ENCODE data around the gene POLR2L.

The POLR2L gene
- 37.1 to 52.2 reads per million in 2 experiments for total RNA-seq

DNA sequence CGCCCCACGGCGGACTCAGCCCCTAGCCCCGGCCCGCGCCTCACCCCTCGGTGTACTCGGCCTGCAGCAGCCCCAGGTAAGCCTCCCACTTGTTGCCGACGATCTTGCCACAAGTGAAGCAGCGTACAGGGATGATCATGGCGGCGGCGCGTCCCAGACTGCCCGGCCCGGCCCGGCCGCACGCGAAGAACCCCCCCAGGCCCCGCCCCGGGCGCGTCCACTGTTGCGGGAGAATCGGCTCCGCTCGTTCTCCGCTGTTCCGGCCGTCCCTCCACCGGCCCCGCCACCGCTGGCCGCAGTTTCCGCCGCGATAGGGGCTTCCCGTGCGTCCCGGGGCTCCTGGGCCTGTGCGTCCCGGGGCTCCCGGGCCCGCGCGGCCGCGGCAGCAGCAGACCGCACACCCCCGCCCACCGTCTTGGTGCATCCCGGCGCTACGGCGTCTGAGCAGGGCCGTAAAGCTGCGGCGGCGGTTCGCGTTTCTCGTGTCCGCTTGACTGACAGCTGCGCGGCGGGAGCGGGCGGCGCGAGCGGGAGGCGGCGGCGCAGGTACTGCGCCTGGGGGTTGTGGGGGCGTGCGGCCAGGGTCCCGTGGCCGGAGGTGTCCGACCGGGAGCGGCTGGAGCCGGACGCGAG is at the start of gene POLR2L, which contains the start of gene TSPAN4:
TSS of gene POLR2L (minus strand) at position 160 of the 633 bp plus-strand sequence. CDS start at position 139, 21 bp downstream.
TSS of gene TSPAN4 (plus strand) at position 483 of the 633 bp plus-strand sequence. CDS start 7,453 bp downstream, outside the sequence.
- DNase-seq (ENCODE audit: low read depth): peak; percentile 79

DNA sequence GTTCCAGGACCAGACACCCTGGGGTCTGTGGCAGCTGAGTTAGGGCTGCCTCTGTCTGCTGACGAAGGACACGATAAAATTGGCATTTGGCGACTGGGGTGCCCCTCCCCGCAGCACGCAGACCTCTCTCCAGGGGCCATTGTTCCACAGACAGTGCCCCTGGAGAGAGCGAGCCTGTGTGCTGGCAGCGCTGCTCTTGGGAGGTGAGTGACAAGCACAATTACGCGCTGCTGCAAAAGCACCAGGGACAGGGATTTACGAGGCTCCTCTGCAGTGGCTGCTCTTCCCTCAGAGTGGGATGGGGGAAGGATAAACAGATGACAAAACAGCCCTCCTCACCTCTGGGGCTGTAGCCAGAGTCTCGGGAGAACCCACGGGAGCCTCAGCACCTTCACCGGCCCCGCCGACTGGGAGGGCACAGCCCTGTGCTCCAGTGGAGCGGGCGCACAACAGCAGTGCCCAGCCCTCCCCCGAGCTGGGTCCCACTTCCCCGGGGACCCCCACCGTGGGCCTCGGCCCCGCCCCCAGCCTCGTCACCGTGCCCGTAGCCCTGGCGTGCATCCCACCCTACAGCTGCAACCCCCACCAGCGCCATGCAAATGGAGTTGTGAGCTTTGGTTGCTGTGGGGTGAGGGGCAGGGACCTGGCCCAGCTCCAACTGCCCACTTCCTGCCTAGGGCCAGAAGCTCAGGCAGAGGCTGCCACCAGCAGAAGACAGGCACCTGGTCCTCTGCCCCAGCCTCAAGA is 48.6 kb upstream of the POLR2L start:
- no peak for DNase-seq (ENCODE audit: low read depth)

DNA sequence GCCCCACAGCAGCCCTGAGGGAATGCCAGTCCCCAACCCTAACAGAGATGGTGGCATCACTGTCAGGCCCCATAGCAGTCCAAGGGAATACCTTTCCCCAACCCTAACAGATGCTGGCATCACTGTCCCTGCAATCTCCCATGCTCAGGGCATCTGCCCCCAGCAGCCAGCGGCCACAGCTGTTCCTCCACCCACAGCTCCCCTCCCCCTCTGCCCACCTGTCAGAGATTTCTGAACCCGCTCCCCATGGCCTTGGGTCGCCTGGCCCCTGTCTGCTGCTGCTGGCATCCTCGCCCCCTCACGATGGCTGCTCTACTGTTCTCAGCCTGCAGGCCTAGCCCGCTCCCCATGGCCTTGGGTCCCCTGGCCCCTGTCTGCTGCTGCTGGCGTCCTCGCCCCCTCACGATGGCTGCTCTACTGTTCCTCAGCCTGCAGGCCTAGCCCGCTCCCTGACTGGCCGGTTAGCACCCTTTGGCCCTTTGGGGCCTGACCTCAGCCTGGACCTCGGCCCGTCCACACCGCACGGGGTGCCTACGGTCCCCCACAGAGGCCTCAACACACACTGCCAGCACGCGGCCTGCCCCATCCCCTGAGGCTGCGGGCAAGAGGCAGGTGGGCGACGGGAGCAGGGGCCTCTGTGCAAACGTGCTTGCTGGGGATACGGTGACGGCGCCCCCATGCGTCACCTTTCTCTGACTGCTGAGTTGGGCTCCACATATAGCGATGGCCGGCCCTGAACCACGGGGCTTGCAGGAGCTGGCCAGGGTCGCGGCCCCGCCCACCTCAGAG is 47.6 kb upstream of the POLR2L start:
- DNase-seq (ENCODE audit: low read depth): no peak

DNA sequence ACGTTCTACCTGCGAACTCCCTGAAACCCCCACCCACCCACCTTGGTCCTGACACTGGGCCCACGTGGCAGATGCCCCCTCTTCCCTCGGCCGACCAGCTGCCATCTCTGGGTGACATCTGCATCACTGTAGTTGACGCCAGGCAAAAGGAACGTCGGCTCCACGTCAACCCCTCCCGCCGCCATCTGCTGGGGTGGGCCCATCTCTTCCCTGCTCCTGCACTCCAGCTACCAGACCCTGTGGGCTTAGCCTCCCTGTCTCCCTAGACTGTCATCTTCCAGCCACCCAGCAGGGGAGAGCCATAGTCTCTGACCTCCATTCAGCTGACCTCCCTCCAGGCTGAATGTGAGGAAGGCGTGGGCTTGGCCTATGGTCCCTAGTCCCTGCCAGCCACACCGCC is 46.9 kb upstream of the POLR2L start:
- DNase-seq (ENCODE audit: low read depth): no peak

DNA sequence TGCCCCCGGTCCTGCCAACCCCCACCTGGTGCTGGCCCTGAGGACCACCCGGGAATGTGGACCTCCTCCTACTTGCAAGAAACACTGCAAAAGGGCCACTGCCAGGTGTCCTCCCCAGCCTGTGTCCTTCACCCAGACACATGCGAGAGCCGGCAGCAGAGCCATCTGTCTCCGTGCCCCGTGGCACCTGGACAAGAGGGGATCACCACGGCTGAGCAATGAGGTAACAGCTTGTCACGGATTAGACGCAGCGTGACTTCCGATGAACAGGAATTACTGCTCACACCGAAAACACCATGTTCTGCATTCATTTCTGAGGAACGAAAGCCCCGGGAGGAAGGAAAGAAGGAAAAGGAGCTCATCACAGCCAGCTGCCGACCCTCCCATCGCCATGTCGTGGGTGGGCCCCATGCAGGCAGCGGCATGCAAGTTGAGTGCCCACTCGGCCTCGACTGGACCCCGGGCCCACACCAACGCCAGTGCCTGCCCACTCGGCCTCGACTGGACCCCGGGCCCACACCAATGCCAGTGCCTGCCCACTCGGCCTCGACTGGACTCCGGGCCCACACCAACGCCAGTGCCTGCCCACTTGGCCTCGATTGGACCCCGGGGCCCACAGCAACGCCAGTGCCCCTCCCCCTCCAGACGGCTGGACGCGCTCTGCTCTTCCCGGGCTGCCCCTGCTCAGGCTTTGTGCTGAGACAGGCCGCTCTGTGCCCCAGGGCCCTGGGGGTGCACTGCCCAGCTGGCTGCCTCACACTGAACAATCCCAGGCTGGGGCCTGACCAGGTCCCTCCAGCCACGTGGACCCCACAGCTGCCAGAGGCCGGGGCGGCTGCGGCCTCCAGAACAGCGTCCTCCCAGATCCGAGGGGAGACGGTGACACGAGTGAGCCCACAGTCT is 46.2 kb upstream of the POLR2L start:
- no peak for DNase-seq (ENCODE audit: low read depth)

DNA sequence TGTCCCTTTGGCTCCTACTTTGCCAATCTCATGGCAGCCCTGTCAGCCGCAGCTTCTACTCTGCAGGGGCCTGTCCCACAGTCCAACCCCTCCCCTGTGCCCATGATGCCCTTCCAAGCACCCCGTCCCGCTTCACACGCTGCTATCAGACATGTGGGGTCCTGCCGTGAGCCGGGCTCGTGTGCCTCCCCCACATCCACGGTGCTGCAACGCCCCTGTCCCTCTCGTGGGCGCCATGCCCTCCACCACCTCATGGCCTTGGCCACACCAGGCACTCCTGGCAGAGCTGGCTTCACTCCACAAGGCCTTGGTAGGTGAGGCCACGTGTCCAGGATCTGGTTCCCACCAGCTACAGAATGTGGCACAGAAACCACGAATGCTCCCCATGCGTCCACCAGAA is 45.3 kb upstream of the POLR2L start:
- DNase-seq (ENCODE audit: low read depth): no peak

DNA sequence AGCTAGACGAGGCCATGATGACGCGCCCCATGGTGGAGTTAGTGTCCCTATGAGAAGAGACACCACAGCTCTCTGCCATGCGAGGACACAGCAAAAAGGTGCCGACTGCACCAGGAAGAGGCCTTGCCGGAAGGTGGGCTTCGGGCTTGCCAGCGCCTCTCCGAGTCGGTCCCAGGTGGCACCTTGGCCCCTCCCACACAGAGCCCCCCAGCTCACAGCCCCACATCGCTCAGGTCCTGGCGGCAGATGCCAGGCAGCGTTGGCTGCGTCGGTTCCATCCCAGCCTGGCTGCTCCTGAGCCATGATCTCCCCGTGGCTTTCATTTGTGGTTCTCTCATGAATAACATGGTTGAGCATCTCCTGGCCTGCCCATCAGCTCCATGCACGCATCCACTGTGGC is 44.2 kb upstream of the POLR2L start:
- DNase-seq (ENCODE audit: low read depth): no peak

DNA sequence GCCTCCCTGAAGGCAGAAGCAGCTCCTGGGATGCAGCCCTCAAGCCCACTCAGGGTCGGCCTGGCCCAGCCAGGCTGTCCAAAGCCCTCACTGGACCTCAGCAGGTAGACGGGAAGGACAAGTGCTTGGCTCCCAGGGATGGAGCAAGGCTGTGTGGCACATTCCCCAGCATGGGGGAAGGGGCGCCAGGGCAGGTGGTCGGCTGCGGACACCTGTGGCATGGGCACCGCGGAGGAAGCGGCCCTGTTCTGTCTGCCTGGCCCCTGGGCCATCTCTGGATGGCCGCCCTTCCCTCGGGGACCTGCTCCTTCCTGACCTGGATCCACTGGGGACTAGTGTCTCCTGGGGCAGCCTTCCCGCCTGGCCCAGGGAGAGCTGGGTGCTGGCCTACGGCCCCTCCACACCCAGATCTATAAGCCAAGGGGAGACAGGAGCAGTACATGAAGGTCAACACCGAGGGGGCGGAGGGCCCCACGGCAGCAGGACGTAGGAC is 42.3 kb upstream of the POLR2L start:
- no peak for DNase-seq (ENCODE audit: low read depth)

DNA sequence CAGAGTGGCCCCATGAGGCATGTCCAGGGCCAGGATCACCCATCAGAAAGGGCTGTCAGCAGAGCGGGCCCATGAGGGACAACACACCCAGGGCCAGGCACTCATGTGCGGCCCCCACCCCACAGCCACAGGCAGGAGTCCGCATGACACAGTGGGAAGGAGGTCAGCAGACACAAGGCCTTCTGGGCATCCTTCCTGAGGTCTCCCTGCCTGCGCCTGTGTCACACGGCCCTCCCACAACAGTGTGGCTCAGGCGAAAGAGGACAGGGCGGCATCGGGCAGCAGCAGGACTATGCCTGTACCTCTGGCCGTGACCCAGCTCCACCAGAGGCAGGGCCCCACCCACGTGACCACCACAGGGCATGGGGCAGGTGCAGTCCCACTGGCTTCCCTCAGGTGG is 41.2 kb upstream of the POLR2L start:
- no peak for DNase-seq (ENCODE audit: low read depth)

DNA sequence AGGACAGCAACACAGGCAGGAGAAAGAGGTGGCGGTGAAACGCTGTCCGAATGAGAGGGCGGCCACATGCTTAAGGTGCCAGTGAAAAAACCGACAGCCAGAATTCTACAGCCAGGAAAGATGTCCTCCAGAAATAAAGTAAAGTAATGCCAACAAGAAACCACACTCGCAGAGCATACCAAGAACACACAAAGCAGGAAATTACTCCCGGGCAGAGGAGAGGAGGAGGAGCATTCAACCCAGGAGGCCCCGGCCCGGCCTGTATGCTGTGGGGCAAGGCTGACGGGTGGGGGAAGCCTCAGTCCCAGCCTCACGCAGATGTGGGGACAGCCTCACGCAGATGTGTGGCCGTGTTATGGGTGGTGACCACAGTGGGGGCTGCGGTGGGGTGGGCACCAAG is 40.3 kb upstream of the POLR2L start:
- DNase-seq (ENCODE audit: low read depth): no peak

DNA sequence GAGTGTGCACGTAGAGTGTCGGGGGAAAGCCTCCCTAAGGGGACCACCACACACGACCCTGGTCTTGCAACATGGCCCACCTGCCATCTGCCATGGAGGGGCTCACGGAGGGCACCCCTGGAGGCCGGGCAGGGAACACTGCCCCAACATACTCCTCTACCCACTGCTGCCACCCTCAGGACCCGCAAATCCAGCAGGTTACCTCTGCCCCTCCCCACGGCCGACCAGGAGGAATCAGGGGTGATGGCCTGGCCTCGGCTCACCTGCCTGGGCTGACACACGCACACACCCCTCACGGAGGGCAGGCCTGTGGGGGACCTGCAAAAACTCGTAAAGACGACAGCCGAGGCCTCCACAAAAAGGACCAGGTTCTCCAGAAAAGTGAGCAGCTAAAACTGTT is 38.1 kb upstream of the POLR2L start:
- no peak for DNase-seq (ENCODE audit: low read depth)

DNA sequence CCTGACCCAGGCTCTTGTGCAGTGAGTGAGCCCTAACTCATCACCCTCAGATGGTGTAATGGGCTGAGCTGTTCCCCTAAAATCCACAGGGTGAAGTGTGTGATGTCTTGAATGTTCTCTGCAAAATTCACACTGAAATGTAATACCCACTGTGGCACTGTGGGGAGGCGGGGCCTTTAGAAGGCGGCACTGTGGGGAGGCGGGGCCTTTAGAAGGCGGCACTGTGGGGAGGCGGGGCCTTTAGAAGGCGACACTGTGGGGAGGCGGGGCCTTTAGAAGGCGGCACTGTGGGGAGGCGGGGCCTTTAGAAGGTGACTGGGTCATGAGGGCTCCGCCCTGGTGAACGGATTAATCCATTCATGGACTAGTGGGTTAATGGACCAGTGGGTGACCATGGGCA is 35.2 kb upstream of the POLR2L start:
- DNase-seq (ENCODE audit: low read depth): no peak

DNA sequence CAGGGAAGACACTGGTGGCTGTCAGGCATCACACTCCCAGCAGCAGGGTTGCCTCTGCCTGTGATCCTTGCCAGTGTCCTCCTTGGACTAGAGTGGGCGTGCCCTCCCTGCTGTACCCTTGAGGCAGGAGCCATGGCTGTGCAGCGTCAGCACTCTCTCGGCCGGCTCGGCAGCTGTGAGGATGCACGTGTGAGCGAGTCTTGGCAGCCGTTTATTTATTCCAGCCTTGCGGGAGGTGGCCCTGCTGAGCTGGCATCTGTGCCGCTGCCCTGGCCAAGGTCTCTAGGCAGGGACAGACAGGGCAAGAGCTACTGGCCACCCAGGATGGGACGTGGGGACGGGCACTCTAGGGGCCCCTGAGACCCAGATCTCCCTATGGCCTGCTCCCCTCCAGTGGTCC is 34.2 kb upstream of the POLR2L start:
- DNase-seq (ENCODE audit: low read depth): no peak

DNA sequence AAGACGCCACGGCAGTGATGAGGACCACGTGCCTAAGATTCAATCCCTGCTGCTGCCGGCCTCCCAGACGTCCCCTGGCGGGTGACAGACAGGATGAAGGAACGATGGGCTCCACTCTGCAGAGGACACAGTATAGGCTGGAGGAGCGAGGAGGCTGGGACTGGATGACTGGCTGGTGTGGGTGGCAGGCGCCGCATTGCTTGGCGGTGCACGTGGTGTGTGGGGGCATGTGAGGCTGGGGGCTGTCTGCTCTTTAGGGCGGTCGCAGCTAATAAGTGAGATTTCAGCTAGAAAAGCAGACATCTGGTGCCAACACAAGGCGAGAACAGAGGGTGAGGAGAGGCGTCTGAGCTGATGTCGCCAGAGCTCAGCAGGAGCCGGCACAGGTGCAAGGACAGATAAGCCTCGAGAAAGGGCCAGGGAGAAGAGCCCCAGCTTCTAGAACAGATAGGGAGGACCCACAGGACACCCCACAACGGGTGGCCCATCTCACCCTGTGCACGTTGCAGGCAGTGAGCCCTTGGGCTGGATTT is 33.5 kb upstream of the POLR2L start:
- DNase-seq (ENCODE audit: low read depth): no peak

DNA sequence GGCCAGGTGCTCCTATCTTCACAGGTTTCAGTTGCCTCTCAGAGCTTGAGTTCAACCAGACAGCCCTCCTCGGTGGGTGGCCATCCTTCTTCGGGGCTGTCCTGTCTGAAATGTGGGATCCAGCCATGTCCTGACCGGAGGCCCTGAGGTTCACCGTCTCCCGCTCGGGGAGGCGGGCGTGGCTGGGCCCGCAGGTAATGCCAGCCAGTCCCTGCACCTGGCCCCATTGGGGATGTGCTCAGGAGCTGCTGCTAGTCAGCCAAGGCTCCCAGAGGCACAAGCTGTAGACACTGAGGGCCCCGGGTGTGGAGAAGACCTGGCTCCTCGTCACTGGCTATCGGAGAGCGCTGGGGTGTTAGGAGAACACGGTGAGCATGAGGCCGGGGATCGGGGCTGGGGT is 32.9 kb upstream of the POLR2L start:
- DNase-seq (ENCODE audit: low read depth): no peak

DNA sequence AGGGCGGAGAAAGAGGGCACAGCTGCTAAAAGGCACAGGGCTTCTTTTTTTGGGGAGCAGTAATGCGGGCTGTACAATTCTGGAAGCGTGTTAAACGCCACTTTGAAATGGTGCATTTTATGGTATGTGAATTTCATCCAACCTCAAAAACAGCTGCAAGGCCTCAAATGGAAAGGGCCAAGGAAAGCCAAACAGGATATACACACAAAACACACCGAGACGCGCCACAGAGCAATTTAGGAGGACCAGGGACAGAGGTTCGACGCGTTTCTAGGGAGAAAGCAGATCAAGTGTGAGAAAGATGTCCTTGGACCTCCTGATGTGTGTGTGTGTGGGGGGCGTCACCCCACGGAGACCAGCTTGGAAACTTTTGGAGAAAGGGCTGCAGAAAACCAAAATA is 31.4 kb upstream of the POLR2L start:
- DNase-seq (ENCODE audit: low read depth): no peak

DNA sequence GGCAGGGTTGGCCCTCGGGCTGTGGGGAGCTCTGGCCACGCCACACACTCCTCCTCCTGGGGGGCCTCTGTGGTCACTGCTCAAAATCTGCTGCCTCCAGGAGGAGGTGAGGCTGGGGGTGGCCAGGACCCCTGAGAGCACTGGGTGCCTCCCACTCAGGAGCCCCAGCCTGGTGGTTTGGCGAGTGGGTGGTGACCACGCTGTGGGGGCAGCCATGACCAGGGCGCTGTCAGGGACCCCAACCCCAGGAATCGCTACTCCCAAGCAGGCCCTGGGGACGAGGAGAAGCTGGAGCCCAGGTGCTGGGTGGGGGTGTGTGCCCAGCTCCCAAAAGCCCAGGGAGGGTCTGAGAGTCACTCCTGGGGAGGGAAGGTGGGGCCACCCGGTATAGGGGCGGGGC is 30.5 kb upstream of the POLR2L start:
- no peak for DNase-seq (ENCODE audit: low read depth)

DNA sequence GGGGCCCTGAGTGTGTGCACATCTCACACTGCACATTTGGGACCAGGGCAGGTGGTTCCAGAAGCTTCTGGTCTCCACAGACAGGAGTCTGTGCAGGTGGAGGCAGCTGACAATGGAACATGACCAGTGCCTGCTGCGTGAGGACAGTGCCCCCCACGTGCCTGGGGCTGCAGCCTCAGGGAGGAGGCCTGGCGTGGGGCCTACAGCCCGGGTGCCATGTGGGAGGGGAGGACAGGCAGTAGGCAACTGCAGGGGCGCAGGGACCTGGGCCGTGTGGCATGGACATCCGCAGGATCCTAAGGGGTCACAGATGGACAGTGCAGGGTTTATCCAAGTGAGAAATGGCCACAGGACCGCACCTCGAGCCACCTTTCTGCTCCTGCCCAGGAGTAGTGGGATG is 29.1 kb upstream of the POLR2L start:
- DNase-seq (ENCODE audit: low read depth): no peak

DNA sequence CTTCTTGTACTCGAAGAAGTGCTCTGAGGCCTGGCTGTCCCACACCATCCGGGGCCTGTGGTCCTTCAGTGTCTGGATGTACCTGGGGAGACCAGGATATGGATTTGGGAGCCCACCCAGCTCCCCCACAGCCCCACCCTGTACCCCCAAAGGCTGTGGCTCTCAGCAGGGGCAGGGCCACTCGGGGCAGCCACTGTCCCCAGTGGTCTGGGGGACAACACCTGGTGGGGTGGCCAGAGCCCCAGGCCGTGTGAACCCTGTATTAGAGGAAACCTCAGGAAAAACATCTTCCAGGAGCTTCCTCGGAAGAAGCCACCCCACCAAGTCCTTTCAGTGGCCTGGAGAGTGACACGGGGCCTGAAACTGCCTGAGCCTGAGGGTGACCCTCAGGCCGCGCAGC is 28.1 kb upstream of the POLR2L start:
- no peak for DNase-seq (ENCODE audit: low read depth)

DNA sequence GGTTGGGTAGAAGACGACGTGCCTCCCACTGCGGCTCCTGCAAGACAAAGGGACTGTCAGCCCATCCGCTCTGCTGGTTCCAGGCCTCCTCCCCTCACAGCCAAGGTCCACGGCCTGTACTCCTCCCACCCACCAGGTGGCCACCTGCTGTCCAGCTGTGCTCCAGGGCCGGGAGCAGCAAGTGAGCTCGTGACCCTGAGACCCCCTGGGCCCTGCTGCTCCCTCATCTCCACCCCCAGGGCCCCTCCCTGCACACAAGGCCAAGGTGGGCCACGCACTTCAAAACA is 27.7 kb upstream of the POLR2L start:
- no peak for DNase-seq (ENCODE audit: low read depth)

DNA sequence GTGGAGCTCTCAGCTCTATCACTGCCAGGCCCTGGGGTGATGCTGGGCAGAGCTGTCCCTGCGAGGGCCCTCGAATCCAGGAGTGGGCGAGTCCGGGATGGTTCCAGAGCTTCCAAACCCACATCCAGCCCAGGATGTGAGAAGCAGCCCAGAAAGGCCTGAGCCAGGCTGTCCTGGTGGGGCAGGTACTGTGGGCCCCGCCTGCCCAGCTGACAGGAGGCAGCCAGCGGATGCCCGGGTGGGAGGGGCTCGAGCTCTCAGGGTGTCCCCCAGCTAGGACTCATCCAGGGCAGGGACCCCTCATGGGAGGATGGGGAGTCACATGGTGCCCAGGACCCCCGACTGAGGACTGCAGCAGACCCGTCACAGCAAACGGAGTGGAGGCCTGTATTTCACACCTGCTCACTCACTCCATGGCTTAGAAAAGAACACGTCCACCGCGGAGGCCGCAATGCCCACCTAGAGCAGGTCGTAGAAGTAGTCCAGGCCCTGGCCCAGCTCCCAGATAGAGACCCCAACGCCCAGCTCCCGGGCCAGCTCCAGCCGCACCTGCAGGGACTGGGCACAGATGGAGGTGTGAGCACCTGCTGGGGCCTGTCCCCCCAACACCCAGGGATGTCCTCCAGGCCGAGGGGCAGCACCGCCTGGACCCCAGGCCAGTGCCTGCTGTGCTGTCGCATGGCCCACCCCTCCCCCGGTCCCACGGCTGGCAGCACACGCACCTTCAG is 27.2 kb upstream of the POLR2L start:
- DNase-seq (ENCODE audit: low read depth): no peak
